ENCODE results near the gene ACAA1. TPM values are rescaled to one million over a fixed set of nuclear protein-coding genes. Genes with fewer than 3 reads are reported as not detected.
"Not testable (repeated sequence)": the region's sequence is repeated elsewhere in the genome, so short reads cannot be mapped to it uniquely, and the experiment has no call there.

The ACAA1 gene
- total RNA-seq, 1 donor from 2014 or later, result 68.7 TPM

- Mint-ChIP-seq H3K9me3 (no peaks in the 10 kb centered on the region), H3K36me3 (ENCODE audit: low read depth) (peaks cover 26% of the 10 kb centered on the region), H3K27ac (peak overlapping the region; percentile 98), H3K4me3 (peak overlapping the region; percentile 95), H3K27me3 (no peaks in the 10 kb centered on the region), H3K4me1 (peaks cover 37% of the 10 kb centered on the region)
- DNase-seq, result no peak
- intact Hi-C loops (cut with micrococcal nuclease), result loop anchor here (2.0 to 10.0 kb wide), 4 partner anchors 41 to 1241 kb away; partner anchors contain the start of genes ACVR2B, DLEC1 and RPSA
Observed at GRCh38 chr3:38163841-38164642, 27.1 kb upstream of the ACAA1 start.

GRCh38 chr3:38163117-38163840, 26.4 kb upstream of the ACAA1 start:
- H3K9me3 Mint-ChIP-seq, result no peaks in the 10 kb centered on the region
- intact Hi-C loops (cut with micrococcal nuclease), result loop anchor here (10.0 kb wide), 2 partner anchors 292 to 1242 kb away; partner anchors contain the start of genes ACVR2B and RPSA
- H3K4me3 Mint-ChIP-seq, result peak overlapping the region; percentile 28
- peaks cover 30% of the 10 kb centered on the region for H3K4me1 Mint-ChIP-seq
- no peaks in the 10 kb centered on the region for H3K27me3 Mint-ChIP-seq
- DNase-seq, result peak; percentile 74
- no peak overlapping the region for H3K27ac Mint-ChIP-seq
- peaks cover 23% of the 10 kb centered on the region for H3K36me3 Mint-ChIP-seq (ENCODE audit: low read depth)

GRCh38 chr3:38160704-38161103, 23.8 kb upstream of the ACAA1 start:
- not testable (repeated sequence) for H3K27ac Mint-ChIP-seq; H3K4me3 Mint-ChIP-seq; H3K27me3 Mint-ChIP-seq; DNase-seq; H3K36me3 Mint-ChIP-seq (ENCODE audit: low read depth); H3K9me3 Mint-ChIP-seq
- intact Hi-C loops (cut with micrococcal nuclease), result loop anchor here (10.0 kb wide), 2 partner anchors 294 to 1244 kb away; partner anchors contain the start of genes ACVR2B and RPSA
- peaks cover 10% of the 10 kb centered on the region for H3K4me1 Mint-ChIP-seq

- H3K4me3 Mint-ChIP-seq, result no peak overlapping the region
- no peak overlapping the region for H3K27ac Mint-ChIP-seq
Observed at GRCh38 chr3:38158472-38158871, 21.5 kb upstream of the ACAA1 start.

GRCh38 chr3:38157595-38157994, 20.7 kb upstream of the ACAA1 start:
- Mint-ChIP-seq H3K27ac (no peak overlapping the region), H3K4me1 (peaks cover 20% of the 10 kb centered on the region), H3K4me3 (no peak overlapping the region), H3K9me3 (no peaks in the 10 kb centered on the region), H3K27me3 (no peaks in the 10 kb centered on the region), H3K36me3 (ENCODE audit: low read depth) (no peaks in the 10 kb centered on the region)
- intact Hi-C loops (cut with micrococcal nuclease), result no loop called here
- DNase-seq, result peak; percentile 46

More at GRCh38 chr3:38158472-38158871, 21.5 kb upstream of the ACAA1 start:
- Mint-ChIP-seq H3K36me3 (ENCODE audit: low read depth) (no peaks in the 10 kb centered on the region), H3K4me1 (peaks cover 16% of the 10 kb centered on the region), H3K27me3 (no peaks in the 10 kb centered on the region), H3K9me3 (no peaks in the 10 kb centered on the region)
- peak; percentile 54 for DNase-seq
- intact Hi-C loops (cut with micrococcal nuclease), result no loop called here

GRCh38 chr3:38157117-38157516, 20.2 kb upstream of the ACAA1 start:
- intact Hi-C loops (cut with micrococcal nuclease), result no loop called here

GRCh38 chr3:38155825-38156224, 18.9 kb upstream of the ACAA1 start:
- Mint-ChIP-seq H3K9me3 (no peaks in the 10 kb centered on the region), H3K36me3 (ENCODE audit: low read depth) (no peaks in the 10 kb centered on the region), H3K27ac (no peak overlapping the region), H3K4me3 (no peak overlapping the region), H3K4me1 (peaks cover 34% of the 10 kb centered on the region), H3K27me3 (no peaks in the 10 kb centered on the region)
- intact Hi-C loops (cut with micrococcal nuclease), result no loop called here
- no peak for DNase-seq

More at GRCh38 chr3:38157117-38157516, 20.2 kb upstream of the ACAA1 start:
- peak; percentile 50 for DNase-seq
- Mint-ChIP-seq H3K4me1 (peaks cover 22% of the 10 kb centered on the region), H3K9me3 (no peaks in the 10 kb centered on the region), H3K27me3 (no peaks in the 10 kb centered on the region), H3K4me3 (no peak overlapping the region), H3K36me3 (ENCODE audit: low read depth) (no peaks in the 10 kb centered on the region), H3K27ac (no peak overlapping the region)

- peak; percentile 49 for DNase-seq
- Mint-ChIP-seq H3K4me1 (peaks cover 36% of the 10 kb centered on the region), H3K27me3 (no peaks in the 10 kb centered on the region), H3K36me3 (ENCODE audit: low read depth) (no peaks in the 10 kb centered on the region), H3K9me3 (no peaks in the 10 kb centered on the region), H3K27ac (no peak overlapping the region), H3K4me3 (no peak overlapping the region)
- intact Hi-C loops (cut with micrococcal nuclease), result no loop called here
Observed at GRCh38 chr3:38154625-38155255, 17.8 kb upstream of the ACAA1 start.

- Mint-ChIP-seq H3K4me1 (peaks cover 39% of the 10 kb centered on the region), H3K27ac (no peak overlapping the region), H3K36me3 (ENCODE audit: low read depth) (no peaks in the 10 kb centered on the region), H3K4me3 (no peak overlapping the region), H3K9me3 (no peaks in the 10 kb centered on the region), H3K27me3 (no peaks in the 10 kb centered on the region)
- DNase-seq, result peak; percentile 47
- intact Hi-C loops (cut with micrococcal nuclease), result no loop called here
Observed at GRCh38 chr3:38154033-38154494, 17.1 kb upstream of the ACAA1 start.

GRCh38 chr3:38153221-38153620, 16.3 kb upstream of the ACAA1 start:
- Mint-ChIP-seq H3K4me3 (no peak overlapping the region), H3K4me1 (peaks cover 39% of the 10 kb centered on the region), H3K27ac (no peak overlapping the region), H3K9me3 (no peaks in the 10 kb centered on the region), H3K36me3 (ENCODE audit: low read depth) (no peaks in the 10 kb centered on the region), H3K27me3 (no peaks in the 10 kb centered on the region)
- peak; percentile 50 for DNase-seq
- intact Hi-C loops (cut with micrococcal nuclease), result loop anchor here (2.0 kb wide), 1 partner anchor 16 kb away; no protein-coding TSS in a partner anchor

- peak overlapping the region; percentile 63 for H3K27ac Mint-ChIP-seq
- peaks cover 39% of the 10 kb centered on the region for H3K4me1 Mint-ChIP-seq
- peaks cover 2% of the 10 kb centered on the region for H3K9me3 Mint-ChIP-seq
- peak; percentile 48 for DNase-seq
- intact Hi-C loops (cut with micrococcal nuclease), result loop anchor here (2.0 kb wide), 1 partner anchor 16 kb away; no protein-coding TSS in a partner anchor
- no peaks in the 10 kb centered on the region for H3K27me3 Mint-ChIP-seq
- H3K36me3 Mint-ChIP-seq (ENCODE audit: low read depth), result no peaks in the 10 kb centered on the region
- no peak overlapping the region for H3K4me3 Mint-ChIP-seq
Observed at GRCh38 chr3:38152609-38153008, 15.7 kb upstream of the ACAA1 start.

- Mint-ChIP-seq H3K36me3 (ENCODE audit: low read depth) (no peaks in the 10 kb centered on the region), H3K4me1 (peaks cover 39% of the 10 kb centered on the region), H3K4me3 (peak overlapping the region; percentile 17), H3K27me3 (no peaks in the 10 kb centered on the region), H3K27ac (peak overlapping the region; percentile 65), H3K9me3 (peaks cover 8% of the 10 kb centered on the region)
- intact Hi-C loops (cut with micrococcal nuclease), result loop anchor here (2.0 kb wide), 2 partner anchors 15 to 17 kb away; partner anchors contain the start of gene ACAA1
- peak; percentile 65 for DNase-seq
Observed at GRCh38 chr3:38151667-38152265, 14.8 kb upstream of the ACAA1 start.
